Tibial nerve (tissue), 4 donors: ENCODE measurements around the gene ATP6V1G1.
"Not testable (repeated sequence)": the region's sequence is repeated elsewhere in the genome, so short reads cannot be mapped to it uniquely, and the experiment has no call there.

Source experiments
- CTCF ChIP-seq, 5 experiments: fragments of 200-600 bp in 3 of 5; fragments of 450-650 bp in 2 of 5; sonication (generic) in 3 of 5; IDR thresholded peaks; one replicate each; pipeline ENCODE4 v1.5.1; 2016 to 2019; ENCODE audit warnings: antibody characterized with exemption in 5 of 5, mild to moderate bottlenecking in 3 of 5, moderate library complexity in 2 of 5
- EP300 ChIP-seq, 2 donors: sonication (generic); formaldehyde crosslinking; IDR thresholded peaks; one replicate each; pipeline ENCODE4 v1.6.1; 2017; ENCODE audit warnings: antibody characterized with exemption in 2 of 2, mild to moderate bottlenecking in 1 of 2
- POLR2A ChIP-seq, 2 donors: fragments of 450-650 bp; IDR thresholded peaks; one replicate each; pipeline ENCODE4 v1.6.1; 2017; ENCODE audit warnings: antibody characterized with exemption in 2 of 2, mild to moderate bottlenecking in 2 of 2, moderate library complexity in 2 of 2

GRCh38 chr9:114578134-114578533 is 9.4 kb upstream of the ATP6V1G1 start:
- TF ChIP-seq POLR2A, CTCF, EP300 (IDR thresholded peaks at IDR 0.05): not testable (repeated sequence)
